Loucy (cell line): ENCODE results near the gene KIF20B.
"Not testable (repeated sequence)": the region's sequence is repeated elsewhere in the genome, so short reads cannot be mapped to it uniquely, and the experiment has no call there.

ENCODE experiments used
- H2AFZ ChIP-seq: fragments of 200-600 bp; sonication (generic); 2 replicates; pipeline ENCODE4 v1.6.0; 2016; ENCODE audit warnings: antibody characterized with exemption, mild to moderate bottlenecking, low read length, moderate library complexity
- H3F3A ChIP-seq: fragments of 200-600 bp; 2 replicates; pipeline ENCODE4 v1.6.0; 2016; ENCODE audit warnings: antibody characterized with exemption, low read depth, mild to moderate bottlenecking
- H3K27me3 ChIP-seq: fragments of 200-600 bp; sonication (generic); 2 replicates; pipeline ENCODE4 v1.6.1; 2014; ENCODE audit warnings: low read length, mild to moderate bottlenecking; ENCODE audit not compliant: insufficient read depth, poor library complexity, severe bottlenecking
- H3K36me3 ChIP-seq: fragments of 200-600 bp; sonication (generic); 2 replicates; pipeline ENCODE4 v1.6.1; 2016; ENCODE audit warnings: low read length; ENCODE audit not compliant: insufficient read depth
- H3K4me1 ChIP-seq: fragments of 200-600 bp; sonication (generic); 2 replicates; pipeline ENCODE4 v1.5.1; 2014; ENCODE audit warnings: low read length, mild to moderate bottlenecking; ENCODE audit not compliant: insufficient read depth, poor library complexity, severe bottlenecking
- H3K4me2 ChIP-seq: fragments of 200-600 bp; sonication (generic); 2 replicates; pipeline ENCODE4 v1.6.0; 2014; ENCODE audit warnings: antibody characterized with exemption, low read length, low read depth, mild to moderate bottlenecking; ENCODE audit not compliant: poor library complexity, severe bottlenecking
- H3K4me3 ChIP-seq: fragments of 200-600 bp; sonication (generic); 2 replicates; pipeline ENCODE4 v1.5.1; 2014; ENCODE audit warnings: low read length, mild to moderate bottlenecking, mixed read lengths; ENCODE audit not compliant: poor library complexity, severe bottlenecking
- H3K79me2 ChIP-seq: fragments of 200-600 bp; sonication (generic); 2 replicates; pipeline ENCODE4 v1.6.1; 2014; ENCODE audit warnings: low read length; ENCODE audit not compliant: insufficient read depth
- H3K9ac ChIP-seq: fragments of 200-600 bp; sonication (generic); 2 replicates; pipeline ENCODE4 v1.6.0; 2014; ENCODE audit warnings: mild to moderate bottlenecking, low read depth, low read length, moderate library complexity; ENCODE audit not compliant: poor library complexity, severe bottlenecking
- H3K9me2 ChIP-seq: fragments of 200-600 bp; sonication (generic); replicated peaks from 2 replicates; pipeline ENCODE4 v1.6.1; 2016; ENCODE audit warnings: low read depth, low read length, mixed read lengths
- H3K9me3 ChIP-seq: fragments of 200-600 bp; sonication (generic); 2 replicates; pipeline ENCODE4 v1.6.1; 2014; ENCODE audit warnings: mild to moderate bottlenecking, antibody characterized with exemption, low read length, low read depth; ENCODE audit not compliant: insufficient read depth
- H4K20me1 ChIP-seq: fragments of 200-600 bp; sonication (generic); 2 replicates; pipeline ENCODE4 v1.6.0; 2014; ENCODE audit warnings: antibody characterized with exemption, low read length, mild to moderate bottlenecking; ENCODE audit not compliant: insufficient read depth, poor library complexity, severe bottlenecking
- EZH2phosphoT487 ChIP-seq: fragments of 200-600 bp; IDR thresholded peaks from 2 replicates; pipeline ENCODE4 v1.6.1; 2018; ENCODE audit warnings: antibody characterized with exemption, mild to moderate bottlenecking, moderate library complexity, borderline replicate concordance
- TF ChIP-seq, protein P1 (sequence below): fragments of 200-600 bp; sonication (generic); conservative IDR thresholded peaks from 2 replicates; pipeline ENCODE4 v1.5.1; 2014; ENCODE audit warnings: mild to moderate bottlenecking, antibody characterized with exemption, low read length

The KIF20B gene

DNA sequence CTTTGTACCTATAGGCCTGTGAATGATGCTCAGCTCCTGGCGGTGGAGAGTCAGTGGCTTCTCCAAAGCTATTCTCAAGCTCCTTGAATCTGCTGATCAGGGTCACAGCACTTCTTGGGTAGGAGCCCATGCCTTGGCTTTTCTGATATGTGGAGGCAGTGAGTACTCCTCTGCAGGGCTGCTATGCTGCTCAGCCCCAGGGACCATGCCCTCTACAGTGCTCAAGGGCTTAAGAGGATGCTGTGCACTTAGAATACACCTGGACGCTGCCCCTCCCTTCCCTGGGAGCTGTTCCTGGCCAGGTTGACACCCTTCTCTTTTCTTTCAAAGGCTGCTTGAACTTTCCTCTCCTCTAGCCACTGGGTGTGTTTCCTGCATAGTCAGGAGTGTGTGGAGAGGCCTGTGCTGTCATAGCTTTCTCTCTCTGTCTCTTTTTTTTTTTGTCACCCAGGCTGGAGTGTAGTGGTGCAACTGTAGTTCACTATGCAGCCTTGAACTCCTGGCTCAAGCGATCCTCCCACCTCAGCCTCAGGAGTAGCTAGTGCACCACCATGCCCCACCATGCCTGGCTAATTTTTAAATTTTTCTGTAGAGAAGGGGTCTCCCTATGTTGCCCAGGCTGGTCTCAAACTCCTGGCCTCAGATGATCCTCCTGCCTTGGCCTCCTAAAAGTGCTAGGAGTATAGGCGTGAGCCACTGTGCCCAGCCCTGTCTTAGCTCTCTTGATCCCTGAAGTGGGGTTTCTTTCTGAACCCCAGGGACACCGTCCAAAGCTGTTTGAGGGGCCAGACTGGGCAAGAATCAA, 113.9 kb downstream of the KIF20B start:
- Histone ChIP-seq H3F3A (no peaks in the 10 kb centered on the region), H2AFZ (no peak overlapping the region), H4K20me1 (no peaks in the 10 kb centered on the region), H3K4me1 (no peaks in the 10 kb centered on the region), H3K79me2 (no peaks in the 10 kb centered on the region), H3K9me2 (no peaks in the 10 kb centered on the region), H3K4me3 (no peak overlapping the region), H3K27me3 (no peaks in the 10 kb centered on the region), H3K9me3 (no peaks in the 10 kb centered on the region), H3K9ac (no peak overlapping the region), H3K36me3 (no peaks in the 10 kb centered on the region), H3K4me2 (no peak overlapping the region)
- no peak for TF ChIP-seq EZH2phosphoT487
- TF ChIP-seq, protein P1, sequence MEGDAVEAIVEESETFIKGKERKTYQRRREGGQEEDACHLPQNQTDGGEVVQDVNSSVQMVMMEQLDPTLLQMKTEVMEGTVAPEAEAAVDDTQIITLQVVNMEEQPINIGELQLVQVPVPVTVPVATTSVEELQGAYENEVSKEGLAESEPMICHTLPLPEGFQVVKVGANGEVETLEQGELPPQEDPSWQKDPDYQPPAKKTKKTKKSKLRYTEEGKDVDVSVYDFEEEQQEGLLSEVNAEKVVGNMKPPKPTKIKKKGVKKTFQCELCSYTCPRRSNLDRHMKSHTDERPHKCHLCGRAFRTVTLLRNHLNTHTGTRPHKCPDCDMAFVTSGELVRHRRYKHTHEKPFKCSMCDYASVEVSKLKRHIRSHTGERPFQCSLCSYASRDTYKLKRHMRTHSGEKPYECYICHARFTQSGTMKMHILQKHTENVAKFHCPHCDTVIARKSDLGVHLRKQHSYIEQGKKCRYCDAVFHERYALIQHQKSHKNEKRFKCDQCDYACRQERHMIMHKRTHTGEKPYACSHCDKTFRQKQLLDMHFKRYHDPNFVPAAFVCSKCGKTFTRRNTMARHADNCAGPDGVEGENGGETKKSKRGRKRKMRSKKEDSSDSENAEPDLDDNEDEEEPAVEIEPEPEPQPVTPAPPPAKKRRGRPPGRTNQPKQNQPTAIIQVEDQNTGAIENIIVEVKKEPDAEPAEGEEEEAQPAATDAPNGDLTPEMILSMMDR, result no peak

DNA sequence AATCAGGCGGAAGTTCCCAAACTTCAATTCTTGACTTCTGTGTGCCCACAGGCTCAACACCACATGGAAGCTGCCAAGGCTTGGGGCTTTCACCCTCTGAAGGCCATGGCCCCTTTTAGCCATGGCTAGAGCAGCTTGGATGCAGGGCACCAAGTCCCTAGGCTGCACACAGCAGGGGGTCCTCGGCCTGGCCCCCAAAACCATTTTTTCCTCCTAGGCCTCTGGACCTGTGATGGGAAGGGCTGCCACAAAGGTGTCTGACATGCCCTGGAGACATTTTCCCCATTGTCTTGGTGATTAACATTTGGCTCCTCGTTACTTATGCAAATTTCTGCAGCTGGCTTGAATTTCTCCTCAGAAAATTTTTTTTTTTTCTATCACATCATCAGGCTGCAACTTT, 117.6 kb downstream of the KIF20B start:
- H3F3A ChIP-seq, H3K9me2 ChIP-seq, H3K9ac ChIP-seq, H2AFZ ChIP-seq, H4K20me1 ChIP-seq, H3K79me2 ChIP-seq, H3K4me1 ChIP-seq, H3K27me3 ChIP-seq, H3K36me3 ChIP-seq, H3K4me2 ChIP-seq, H3K9me3 ChIP-seq, H3K4me3 ChIP-seq: not testable (repeated sequence)
